Thoracic aorta (tissue), 2 donors: ENCODE measurements around the gene KCNQ5. TPM values are rescaled to one million over a fixed set of nuclear protein-coding genes. Genes with fewer than 3 reads are reported as not detected.

ENCODE experiments used
- ATAC-seq: fragments of 150-250 bp; one replicate; pipeline ENCODE4 v1.8.0; 2017; ENCODE audit warnings: low read depth; ENCODE audit not compliant: insufficient number of reproducible peaks, low FRiP score
- DNase-seq: peaks from one replicate; pipeline ENCODE4 v3.0.0-alpha.2; 2020; ENCODE audit warnings: low spot score
- H3K27ac ChIP-seq, 2 donors: fragments of 200-600 bp; sonication (generic); 1 replicate in 1 of 2; 2 replicates in 1 of 2; pipeline ENCODE4 v1.5.1; 2016; ENCODE audit warnings: mild to moderate bottlenecking in 2 of 2, moderate library complexity in 2 of 2
- H3K27me3 ChIP-seq: fragments of 200-600 bp; sonication (generic); replicated peaks from 2 replicates; pipeline ENCODE4 v1.6.0; 2016; ENCODE audit warnings: mild to moderate bottlenecking; ENCODE audit not compliant: insufficient read depth
- H3K36me3 ChIP-seq: fragments of 200-600 bp; sonication (generic); one replicate; pipeline ENCODE4 v1.5.1; 2016
- H3K4me1 ChIP-seq, 2 donors: fragments of 200-600 bp; sonication (generic); 1 replicate in 1 of 2; 2 replicates in 1 of 2; pipeline versions ENCODE4 v1.5.1 to v1.6.0; 2016; ENCODE audit warnings: low read depth in 2 of 2, mild to moderate bottlenecking in 1 of 2; ENCODE audit not compliant: control insufficient read depth in 1 of 2
- H3K4me3 ChIP-seq: fragments of 200-600 bp; sonication (generic); 2 replicates; pipeline ENCODE4 v1.5.1; 2016; ENCODE audit warnings: mild to moderate bottlenecking
- H3K9me3 ChIP-seq: fragments of 200-600 bp; sonication (generic); 2 replicates; pipeline ENCODE4 v1.5.1; 2016
- total RNA-seq, 2 donors: library from RNA; depleted of rRNA; stranded (reverse); fragments of >200 nt; gene quantifications; one replicate each; pipeline versions ENCODE4 v1.1.0 to v1.2.3, GENCODE V29; 2016
- TF ChIP-seq, protein P1 (sequence below): fragments of 200-600 bp; sonication (generic); IDR thresholded peaks from one replicate; pipeline ENCODE4 v1.5.1; 2019; ENCODE audit warnings: antibody characterized with exemption

The KCNQ5 gene
- total RNA-seq, 2 donors from 2014 or later, result 7.3 to 8.5 TPM

DNA sequence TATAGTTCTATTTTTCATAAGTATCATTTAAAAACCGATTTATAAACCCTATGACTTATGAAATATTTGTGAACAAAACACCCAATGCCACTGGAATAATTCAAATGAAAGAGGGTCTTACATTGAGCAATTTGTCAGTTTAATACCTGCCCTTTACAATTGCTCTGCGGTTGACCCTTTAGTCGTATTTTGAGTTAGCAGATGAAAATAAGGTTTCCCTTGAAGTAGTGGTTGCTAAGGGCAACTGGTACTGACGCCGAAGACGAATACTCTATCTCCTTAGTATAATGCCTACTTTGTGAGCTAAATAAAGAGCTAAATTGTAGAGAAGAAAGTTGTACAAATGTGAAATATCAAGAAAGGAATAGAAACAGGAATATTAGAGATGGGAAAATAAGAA lies 69.4 kb downstream of the KCNQ5 start:
- DNase-seq, result no peak
- no peak overlapping the region for H3K4me3 ChIP-seq
- H3K4me1 ChIP-seq, result no peaks in the 10 kb centered on the region
- no peaks in the 10 kb centered on the region for H3K36me3 ChIP-seq
- no peaks in the 10 kb centered on the region for H3K9me3 ChIP-seq
- no peaks in the 10 kb centered on the region for H3K27me3 ChIP-seq
- TF ChIP-seq, protein P1, sequence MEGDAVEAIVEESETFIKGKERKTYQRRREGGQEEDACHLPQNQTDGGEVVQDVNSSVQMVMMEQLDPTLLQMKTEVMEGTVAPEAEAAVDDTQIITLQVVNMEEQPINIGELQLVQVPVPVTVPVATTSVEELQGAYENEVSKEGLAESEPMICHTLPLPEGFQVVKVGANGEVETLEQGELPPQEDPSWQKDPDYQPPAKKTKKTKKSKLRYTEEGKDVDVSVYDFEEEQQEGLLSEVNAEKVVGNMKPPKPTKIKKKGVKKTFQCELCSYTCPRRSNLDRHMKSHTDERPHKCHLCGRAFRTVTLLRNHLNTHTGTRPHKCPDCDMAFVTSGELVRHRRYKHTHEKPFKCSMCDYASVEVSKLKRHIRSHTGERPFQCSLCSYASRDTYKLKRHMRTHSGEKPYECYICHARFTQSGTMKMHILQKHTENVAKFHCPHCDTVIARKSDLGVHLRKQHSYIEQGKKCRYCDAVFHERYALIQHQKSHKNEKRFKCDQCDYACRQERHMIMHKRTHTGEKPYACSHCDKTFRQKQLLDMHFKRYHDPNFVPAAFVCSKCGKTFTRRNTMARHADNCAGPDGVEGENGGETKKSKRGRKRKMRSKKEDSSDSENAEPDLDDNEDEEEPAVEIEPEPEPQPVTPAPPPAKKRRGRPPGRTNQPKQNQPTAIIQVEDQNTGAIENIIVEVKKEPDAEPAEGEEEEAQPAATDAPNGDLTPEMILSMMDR, result no peak
- no peak overlapping the region for H3K27ac ChIP-seq
- no peak for ATAC-seq

DNA sequence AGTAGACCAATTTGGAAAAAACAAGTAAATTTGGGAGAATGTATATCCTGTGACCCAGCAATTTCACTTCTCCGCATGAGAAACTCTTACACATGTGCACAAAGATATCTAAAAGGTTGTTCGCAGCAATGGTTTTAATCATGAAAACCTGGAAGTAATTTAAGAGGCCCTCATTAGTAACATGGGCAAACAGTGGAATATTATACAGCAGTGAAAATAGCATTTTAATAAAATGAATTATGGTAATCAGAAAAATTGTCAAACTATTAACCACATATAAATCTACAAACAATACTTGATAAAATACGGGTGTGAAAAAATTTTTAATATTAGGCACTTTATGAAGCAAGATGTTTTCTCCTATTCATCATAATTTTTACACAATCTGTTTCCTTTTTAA lies 74.2 kb downstream of the KCNQ5 start:
- TF ChIP-seq, protein P1, result no peak

DNA sequence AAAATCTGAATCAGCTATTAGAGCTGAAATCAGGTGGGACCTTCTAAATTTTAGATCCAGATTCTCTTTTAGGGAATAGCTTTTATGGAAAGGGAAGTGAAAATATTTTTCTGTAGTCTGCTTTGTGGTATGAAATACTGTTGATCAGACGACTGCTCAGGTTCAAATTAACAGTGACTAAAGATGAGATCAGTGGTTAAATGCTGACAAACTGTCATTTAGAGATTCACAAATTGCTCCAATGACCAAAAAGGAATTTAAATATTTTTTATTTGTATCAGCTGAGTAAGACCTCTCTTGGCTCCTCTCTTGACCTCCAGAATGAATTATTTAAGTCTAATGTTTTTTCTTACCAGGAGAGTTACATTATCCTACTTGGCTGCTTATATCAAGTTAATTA lies 77.3 kb downstream of the KCNQ5 start:
- Histone ChIP-seq H3K4me1 (no peaks in the 10 kb centered on the region), H3K4me3 (no peak overlapping the region), H3K36me3 (no peaks in the 10 kb centered on the region), H3K27ac (no peak overlapping the region), H3K27me3 (no peaks in the 10 kb centered on the region), H3K9me3 (no peaks in the 10 kb centered on the region)
- DNase-seq, result no peak
- TF ChIP-seq, protein P1, result no peak
- no peak for ATAC-seq

More for the DNA sequence above, 74.2 kb downstream of the KCNQ5 start:
- H3K27me3 ChIP-seq, result no peaks in the 10 kb centered on the region
- H3K4me3 ChIP-seq, result no peak overlapping the region
- no peak overlapping the region for H3K27ac ChIP-seq
- ATAC-seq (no peak), DNase-seq (no peak)
- no peaks in the 10 kb centered on the region for H3K4me1 ChIP-seq
- no peaks in the 10 kb centered on the region for H3K36me3 ChIP-seq
- H3K9me3 ChIP-seq, result no peaks in the 10 kb centered on the region

DNA sequence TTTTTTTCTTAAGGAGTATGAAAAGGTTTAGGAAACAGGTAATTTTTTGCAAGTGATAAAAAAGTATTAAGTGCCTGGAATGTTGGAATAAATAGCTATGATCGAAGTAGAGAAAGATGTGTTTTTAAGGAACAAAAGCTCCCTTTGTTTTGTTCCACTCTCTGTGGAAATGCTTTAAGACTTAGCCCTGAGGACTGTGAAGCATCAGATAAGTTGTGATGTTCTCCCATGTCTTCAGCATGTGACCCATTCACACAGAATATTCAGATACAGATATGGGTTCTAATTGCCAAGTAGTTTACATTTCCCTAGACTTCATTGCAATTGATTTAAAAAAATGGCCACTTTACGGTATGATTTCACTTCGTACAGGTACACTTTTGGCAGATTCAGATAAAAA lies 80.6 kb downstream of the KCNQ5 start:
- H3K4me3 ChIP-seq, result no peak overlapping the region
- TF ChIP-seq, protein P1, result no peak
- H3K9me3 ChIP-seq, result no peaks in the 10 kb centered on the region
- no peaks in the 10 kb centered on the region for H3K27me3 ChIP-seq
- no peak overlapping the region for H3K27ac ChIP-seq
- DNase-seq (no peak), ATAC-seq (no peak)
- H3K4me1 ChIP-seq, result no peaks in the 10 kb centered on the region
- no peaks in the 10 kb centered on the region for H3K36me3 ChIP-seq

DNA sequence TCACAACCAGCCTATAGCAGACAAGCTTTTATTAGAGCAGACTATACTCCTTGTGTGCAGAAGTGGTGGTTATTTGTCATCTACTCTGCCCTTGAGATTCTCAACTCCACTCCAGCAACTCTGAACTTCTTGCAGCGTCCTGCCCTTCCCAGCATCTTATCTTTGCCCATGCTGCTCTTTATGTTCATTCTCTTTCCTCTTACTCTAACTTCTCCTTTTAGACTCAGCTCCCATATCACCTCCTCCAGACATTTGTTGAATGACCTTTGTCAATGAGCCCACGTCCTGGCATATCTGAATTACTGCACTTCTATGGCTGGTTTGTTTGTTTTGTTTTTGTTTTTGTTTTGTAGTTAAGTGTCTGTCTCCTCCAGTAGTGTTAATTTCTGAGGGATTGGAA lies 81.2 kb downstream of the KCNQ5 start:
- H3K4me1 ChIP-seq, result no peaks in the 10 kb centered on the region
- ATAC-seq (no peak), DNase-seq (no peak)
- no peaks in the 10 kb centered on the region for H3K9me3 ChIP-seq
- H3K27ac ChIP-seq, result no peak overlapping the region
- no peaks in the 10 kb centered on the region for H3K27me3 ChIP-seq
- no peak overlapping the region for H3K4me3 ChIP-seq
- TF ChIP-seq, protein P1, result no peak
- H3K36me3 ChIP-seq, result no peaks in the 10 kb centered on the region
